Endothelial cell of umbilical vein (primary cell): ENCODE measurements around the gene NFATC2. TPM values are rescaled to one million over a fixed set of nuclear protein-coding genes. Genes with fewer than 3 reads are reported as not detected.

Source experiments
- BruUV-seq: library from RNA; stranded (reverse); fragments of 400-500 nt; replicated peaks from 2 replicates; lab custom pipeline; 2021; lab: Mats Ljungman, UMichigan
- CTCF ChIA-PET: fragments of 300-600, 350-600 bp; sonication (Branson Sonifier 250); formaldehyde crosslinking; loops from one replicate; lab custom pipeline; 2021; ENCODE audit warnings: antibody characterized with exemption, inconsistent platforms; lab: Charles Lee
- POLR2A ChIA-PET: fragments of 300-600, 350-600 bp; sonication (Branson Sonifier 250); formaldehyde crosslinking; loops from one replicate; lab custom pipeline; 2021; ENCODE audit warnings: antibody characterized with exemption, inconsistent platforms; lab: Charles Lee
- DNase-seq: peaks from one replicate; pipeline ENCODE4 v3.0.0-alpha.2; 2011; ENCODE audit warnings: low read depth, low spot score
- FAIRE-seq: peaks from 2 replicates; lab custom pipeline; 2011; peaks lifted over from hg19 to GRCh38; lab: Jason Lieb, UNC
- H2AFZ ChIP-seq: 2 replicates; pipeline ENCODE4 v1.6.0; 2012; ENCODE audit warnings: low read depth, low read length, control low read depth, inconsistent platforms
- H3K27ac ChIP-seq: 2 replicates; pipeline ENCODE4 v1.5.1; 2011; ENCODE audit warnings: low read depth, mild to moderate bottlenecking, control low read depth, low read length, moderate library complexity; ENCODE audit not compliant: insufficient read depth
- H3K27me3 ChIP-seq, 2 experiments: 2 replicates each; pipeline versions ENCODE4 v1.6.0 to v1.6.1; 2011; ENCODE audit warnings: low read length in 2 of 2, mixed read lengths in 1 of 2; ENCODE audit not compliant: control insufficient read depth in 2 of 2, insufficient read depth in 2 of 2
- H3K36me3 ChIP-seq, 2 experiments: 2 replicates in 1 of 2; 3 replicates in 1 of 2; pipeline ENCODE4 v1.5.1; 2011; ENCODE audit warnings: low read length in 2 of 2, mild to moderate bottlenecking in 1 of 2, moderate library complexity in 1 of 2; ENCODE audit not compliant: control insufficient read depth in 2 of 2, insufficient read depth in 2 of 2; ENCODE audit errors: extremely low read depth in 1 of 2
- H3K4me1 ChIP-seq: 3 replicates; pipeline ENCODE4 v1.5.1; 2011; ENCODE audit warnings: mild to moderate bottlenecking, low read length; ENCODE audit not compliant: control insufficient read depth, insufficient read depth; ENCODE audit errors: extremely low read depth
- H3K4me2 ChIP-seq: 2 replicates; pipeline ENCODE4 v1.6.1; 2011; ENCODE audit warnings: low read length, control low read depth, mixed read lengths; ENCODE audit not compliant: insufficient read depth
- H3K4me3 ChIP-seq, 3 experiments: fragments of 200-600 bp in 1 of 3; sonication (generic), shearing (Covaris generic) in 1 of 3; replicated peaks in 1 of 3; 2 replicates each; pipeline ENCODE4 v1.5.1; 2011 to 2016; ENCODE audit warnings: control low read depth in 3 of 3, low read length in 3 of 3, mild to moderate bottlenecking in 2 of 3, inconsistent platforms in 1 of 3, low read depth in 1 of 3, moderate library complexity in 1 of 3; ENCODE audit not compliant: insufficient read depth in 1 of 3
- H3K79me2 ChIP-seq: 2 replicates; pipeline ENCODE4 v1.6.0; 2012; ENCODE audit warnings: low read length, inconsistent platforms; ENCODE audit not compliant: control insufficient read depth, insufficient read depth
- H3K9ac ChIP-seq: replicated peaks from 2 replicates; pipeline ENCODE3; 2011; ENCODE audit warnings: low read length, control low read depth; ENCODE audit not compliant: insufficient read depth; ENCODE audit errors: extremely low read depth
- H3K9me1 ChIP-seq: replicated peaks from 3 replicates; pipeline ENCODE4 v1.6.0; 2011; ENCODE audit warnings: mild to moderate bottlenecking, low read length; ENCODE audit not compliant: control insufficient read depth, insufficient read depth; ENCODE audit errors: extremely low read depth
- H3K9me3 ChIP-seq: replicated peaks from 2 replicates; pipeline ENCODE4 v1.5.1; 2012; ENCODE audit warnings: low read length, inconsistent platforms; ENCODE audit not compliant: control insufficient read depth, insufficient read depth
- H4K20me1 ChIP-seq: replicated peaks from 2 replicates; pipeline ENCODE3; 2011; ENCODE audit warnings: mild to moderate bottlenecking, low read length; ENCODE audit not compliant: control insufficient read depth, insufficient read depth; ENCODE audit errors: extremely low read depth
- CTCF ChIP-seq, 2 donors: IDR thresholded peaks; 1 replicate in 1 of 2; 2 replicates in 1 of 2; pipeline ENCODE4 v1.5.1; 2011; ENCODE audit warnings: low read length in 2 of 2, mild to moderate bottlenecking in 2 of 2, moderate library complexity in 2 of 2, control low read depth in 1 of 2, inconsistent platforms in 1 of 2, low read depth in 1 of 2; ENCODE audit not compliant: insufficient read depth in 1 of 2; ENCODE audit errors: extremely low read depth in 1 of 2
- EZH2 ChIP-seq: IDR thresholded peaks from 2 replicates; pipeline ENCODE4 v1.6.1; 2012; ENCODE audit warnings: borderline replicate concordance, low read depth, mild to moderate bottlenecking, moderate library complexity, low read length, inconsistent platforms; ENCODE audit not compliant: severe bottlenecking
- FOS ChIP-seq: IDR thresholded peaks from 2 replicates; pipeline ENCODE4 v1.6.1; 2011; ENCODE audit warnings: mild to moderate bottlenecking, low read length, moderate library complexity, borderline replicate concordance; ENCODE audit not compliant: insufficient read depth
- GATA2 ChIP-seq: IDR thresholded peaks from 2 replicates; pipeline ENCODE4 v1.7.0; 2011; ENCODE audit warnings: low read depth, mild to moderate bottlenecking, moderate library complexity, mixed read lengths, low read length; ENCODE audit not compliant: insufficient read length, insufficient read depth
- JUN ChIP-seq: IDR thresholded peaks from 2 replicates; pipeline ENCODE4 v1.6.1; 2011; ENCODE audit warnings: borderline replicate concordance, low read depth; ENCODE audit not compliant: insufficient read length, insufficient read depth
- MAX ChIP-seq: IDR thresholded peaks from 2 replicates; pipeline ENCODE4 v1.6.1; 2011; ENCODE audit not compliant: insufficient read depth, insufficient read length
- MYC ChIP-seq: IDR thresholded peaks from one replicate; pipeline ENCODE4 v1.6.1; 2011; ENCODE audit warnings: mild to moderate bottlenecking, low read depth, low read length
- POLR2A ChIP-seq: IDR thresholded peaks from 2 replicates; pipeline ENCODE4 v1.6.1; 2012; ENCODE audit warnings: low read depth, mild to moderate bottlenecking, control low read depth, low read length
- POLR2AphosphoS5 ChIP-seq: IDR thresholded peaks from 2 replicates; pipeline ENCODE4 v1.6.1; 2012; ENCODE audit warnings: low read depth, mild to moderate bottlenecking, control low read depth, low read length, moderate library complexity; ENCODE audit not compliant: insufficient read depth
- dilution Hi-C: fragments of 300-500 bp; cut with MboI; formaldehyde crosslinking; loops from one replicate; pipeline ENCODE4 v1.15.0; 2019; ENCODE audit warnings: low sequenced_read_pairs; ENCODE audit not compliant: extremely low pct_ligation_motif_present
- intact Hi-C: fragments of 100-400 bp; cut with micrococcal nuclease; formaldehyde crosslinking; loops from one replicate; pipeline ENCODE4 v1.10.0; 2022
- polyA plus RNA-seq, 4 experiments: library from polyadenylated mRNA; depleted of rRNA in 3 of 4; stranded (reverse) in 3 of 4; unstranded in 1 of 4; fragments of >200 nt; gene quantifications; 2 replicates each; pipeline versions ENCODE4 v1.2.1 to v1.2.3, GENCODE V29; 2011 to 2012; ENCODE audit warnings: missing spikeins in 1 of 4
- total RNA-seq: library from RNA; stranded (reverse); gene quantifications from 2 replicates; pipeline ENCODE4 v1.2.3, GENCODE V29; 2021

NFATC2 gene
- total and polyA plus RNA-seq, 2 donors (not counting 3 experiments of a cell fraction or from before 2014, with no cell fraction given): 3.1 to 13.0 TPM

- intact Hi-C loops: no loop called here
- Histone ChIP-seq H3K27ac (no peak overlapping the region), H3K79me2 (no peaks in the 10 kb centered on the region), H3K9me1 (no peaks in the 10 kb centered on the region), H3K9ac (no peak overlapping the region), H3K36me3 (peaks cover 0 to 6% of the 10 kb centered on the region in 2 experiments), H3K4me3 (no peak overlapping the region), H3K27me3 (no peaks in the 10 kb centered on the region), H3K4me2 (no peak overlapping the region), H4K20me1 (no peaks in the 10 kb centered on the region), H3K4me1 (peaks cover 3% of the 10 kb centered on the region), H2AFZ (no peak overlapping the region), H3K9me3 (no peaks in the 10 kb centered on the region)
- BruUV-seq: no TSS peak
- no peak for FAIRE-seq
- ChIA-PET CTCF (interaction anchor here (1.4 to 1.7 kb wide), 3 partner anchors 9 to 17 kb away, joined by 3 to 6 read pairs (median 5); no protein-coding TSS in a partner anchor), POLR2A (interaction anchor here (1.6 kb wide), 1 partner anchor 13 kb away, joined by 4 read pairs; no protein-coding TSS in a partner anchor)
- dilution Hi-C loops: loop anchor here (25.0 kb wide), 1 partner anchor 185 kb away; no protein-coding TSS in a partner anchor
- TF ChIP-seq JUN (no peak), MAX (no peak), CTCF (IDR thresholded peaks at IDR 0.05; ENCODE audit: extremely low read depth in 1 of 2, insufficient read depth in 1 of 2, low read depth in 1 of 2, low read length in 2 of 2) (no peak), POLR2AphosphoS5 (no peak), FOS (no peak), GATA2 (no peak), MYC (no peak), EZH2 (no peak), POLR2A (no peak)
- no peak for DNase-seq
Observed at GRCh38 chr20:51402201-51402600, 140.3 kb downstream of the NFATC2 start.
